Transverse colon (tissue), 3 donors: Measurements from ENCODE around the gene SHROOM2.

Experiments
- POLR2A ChIP-seq: fragments of 450-650 bp; IDR thresholded peaks from one replicate; pipeline ENCODE4 v1.6.1; 2016; ENCODE audit warnings: antibody characterized with exemption, mild to moderate bottlenecking, moderate library complexity
- POLR2AphosphoS5 ChIP-seq, 3 donors: sonication (generic); formaldehyde crosslinking; IDR thresholded peaks; one replicate each; pipeline ENCODE4 v1.6.1; 2016; ENCODE audit warnings: antibody characterized with exemption in 3 of 3

DNA sequence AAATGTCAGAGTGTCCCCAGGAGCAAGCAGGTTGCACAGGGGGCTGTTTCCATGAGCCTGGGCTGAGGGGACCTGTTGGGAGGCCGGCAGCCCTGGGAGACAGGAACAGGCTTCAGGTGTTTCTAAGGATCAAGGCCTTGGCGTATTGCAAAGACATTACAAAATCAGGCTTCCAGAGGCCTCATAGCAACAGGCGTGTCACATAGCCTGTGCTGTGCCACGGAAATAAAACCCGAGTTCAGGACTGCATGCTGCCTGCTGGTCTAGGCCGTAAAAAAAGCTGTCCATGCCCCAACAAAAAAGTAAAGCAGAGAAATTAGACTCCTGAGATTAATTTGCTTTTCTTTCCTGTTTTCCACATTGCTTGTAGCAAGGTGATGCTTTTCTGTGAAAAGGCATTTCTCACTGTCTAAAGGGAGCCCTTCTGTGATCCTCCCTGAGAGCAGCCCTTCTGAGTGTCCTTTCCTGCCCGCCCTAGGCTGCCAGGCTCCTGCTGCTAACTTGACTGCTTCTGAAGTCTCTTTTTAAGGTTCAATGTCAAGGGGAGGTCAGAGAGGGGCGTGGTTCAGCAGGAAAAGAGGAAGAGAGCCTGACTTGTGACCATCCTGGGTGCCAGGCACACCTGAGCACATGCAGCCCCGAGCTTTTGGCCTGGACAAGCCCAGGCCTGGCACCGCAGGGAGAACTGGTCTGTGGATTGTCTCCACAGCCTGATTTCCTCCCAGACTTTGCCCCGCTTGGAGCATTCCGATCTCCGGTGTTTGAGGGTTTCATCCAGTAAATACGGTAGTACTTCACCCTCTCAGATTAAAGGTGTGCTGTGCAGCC, 21.3 kb downstream of the SHROOM2 start:
- TF ChIP-seq POLR2A: no peak
- no peak for TF ChIP-seq POLR2AphosphoS5 (IDR thresholded peaks at IDR 0.05)
